Panc1 (cell line): ENCODE measurements around the gene ELMO1. TPM values are rescaled to one million over a fixed set of nuclear protein-coding genes. Genes with fewer than 3 reads are reported as not detected.

Experiments
- ATAC-seq: fragments of 200-7000 bp; cut with Tn5 transposase; 2 replicates; pipeline ENCODE4 v1.9.1; 2020; ENCODE audit warnings: mild to moderate bottlenecking, moderate library complexity
- BruUV-seq: library from RNA; stranded (reverse); fragments of 400-500 nt; replicated peaks from 2 replicates; lab custom pipeline; 2021; lab: Mats Ljungman, UMichigan
- CTCF ChIA-PET: fragments of 300-600 bp; sonication (Branson Sonifier 250); formaldehyde crosslinking; loops from one replicate; lab custom pipeline; 2022; ENCODE audit warnings: antibody characterized with exemption; lab: Charles Lee
- POLR2A ChIA-PET: fragments of 300-600 bp; sonication (Branson Sonifier 250); formaldehyde crosslinking; loops from one replicate; lab custom pipeline; 2022; ENCODE audit warnings: antibody characterized with exemption; lab: Charles Lee
- DNase-seq: peaks from one replicate; pipeline ENCODE4 v3.0.0-alpha.2; 2010; ENCODE audit warnings: low read depth, low spot score
- H3K27ac ChIP-seq: 2 replicates; pipeline ENCODE4 v1.5.1; 2011; ENCODE audit warnings: mild to moderate bottlenecking, low read length, inconsistent platforms
- H3K27me3 ChIP-seq: fragments of 200-500 bp; sonication (Bioruptor generic); 2 replicates; pipeline ENCODE4 v1.6.0; 2014; ENCODE audit warnings: low read length, inconsistent platforms; ENCODE audit not compliant: control insufficient read depth, insufficient read depth
- H3K36me3 ChIP-seq: fragments of 200-500 bp; sonication (Bioruptor generic); 2 replicates; pipeline ENCODE4 v1.5.1; 2014; ENCODE audit warnings: inconsistent platforms, mild to moderate bottlenecking, low read length, moderate library complexity; ENCODE audit not compliant: control insufficient read depth, insufficient read depth
- H3K4me1 ChIP-seq: 2 replicates; pipeline ENCODE4 v1.5.1; 2011; ENCODE audit warnings: inconsistent platforms, mild to moderate bottlenecking, low read length, moderate library complexity; ENCODE audit not compliant: control insufficient read depth, insufficient read depth
- H3K4me3 ChIP-seq, 2 experiments: 2 replicates each; pipeline ENCODE4 v1.5.1; 2011 to 2012; ENCODE audit warnings: low read depth in 2 of 2, low read length in 2 of 2, mild to moderate bottlenecking in 2 of 2, inconsistent platforms in 1 of 2, moderate library complexity in 1 of 2
- H3K9me3 ChIP-seq: fragments of 200-500 bp; sonication (Bioruptor generic); 2 replicates; pipeline ENCODE4 v1.5.1; 2014; ENCODE audit warnings: low read depth, mild to moderate bottlenecking, inconsistent platforms, low read length, moderate library complexity; ENCODE audit not compliant: control insufficient read depth, insufficient read depth
- POLR2AphosphoS5 ChIP-seq: IDR thresholded peaks from 2 replicates; pipeline ENCODE4 v1.6.1; 2012; ENCODE audit warnings: mild to moderate bottlenecking, low read depth, low read length, moderate library complexity
- REST ChIP-seq, 2 experiments: IDR thresholded peaks; 2 replicates each; pipeline ENCODE4 v1.6.1; 2011 to 2012; ENCODE audit warnings: low read depth in 2 of 2, control low read depth in 1 of 2, low read length in 1 of 2, mild to moderate bottlenecking in 1 of 2, moderate library complexity in 1 of 2; ENCODE audit not compliant: insufficient read depth in 1 of 2
- SIN3A ChIP-seq: IDR thresholded peaks from 2 replicates; pipeline ENCODE4 v1.6.1; 2012; ENCODE audit warnings: low read depth, mild to moderate bottlenecking, low read length, moderate library complexity, borderline replicate concordance; ENCODE audit not compliant: insufficient read depth
- TCF7L2 ChIP-seq: IDR thresholded peaks from 2 replicates; pipeline ENCODE4 v1.6.1; 2011; ENCODE audit warnings: mild to moderate bottlenecking, low read depth, low read length, inconsistent platforms
- in situ Hi-C: cut with HindIII; loops from 2 replicates; pipeline ENCODE4 v1.10.0; 2016; ENCODE audit warnings: low sequenced_read_pairs, low pct_unique_long_range_greater_than_20kb
- intact Hi-C: fragments of 100-400 bp; cut with micrococcal nuclease; formaldehyde crosslinking; loops from one replicate; pipeline ENCODE4 v1.10.0; 2022; ENCODE audit not compliant: unreplicated experiment
- total RNA-seq: library from RNA; stranded (reverse); gene quantifications from one replicate; pipeline ENCODE4 v1.2.1, GENCODE V29; 2021; ENCODE audit not compliant: unreplicated experiment
- TF ChIP-seq, protein P1 (sequence below): fragments of 450-650 bp; IDR thresholded peaks from 2 replicates; pipeline ENCODE4 v1.5.1; 2017; ENCODE audit warnings: mild to moderate bottlenecking

ELMO1 gene
- total RNA-seq, 1 experiment from 2014 or later = 0.80 TPM

DNA sequence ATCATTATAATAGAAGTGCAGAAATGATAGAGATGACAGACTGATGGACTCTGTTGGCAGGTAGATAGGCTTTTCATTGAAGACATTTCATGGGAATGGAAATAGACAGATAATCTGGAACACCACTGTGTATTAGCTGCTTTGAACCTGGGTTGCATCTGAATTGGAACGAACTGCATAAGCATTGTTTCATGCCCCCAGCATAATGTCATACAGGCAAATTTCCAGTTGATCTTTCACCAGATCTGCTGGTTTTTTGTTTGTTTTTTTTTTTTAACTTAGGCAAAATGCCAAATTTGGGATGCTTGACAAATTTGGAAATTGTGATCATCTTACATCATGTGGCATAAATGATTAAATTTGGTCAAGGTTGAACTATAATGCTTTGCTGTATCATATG, 552.2 kb downstream of the ELMO1 start:
- no peak overlapping the region for H3K27ac ChIP-seq
- no peaks in the 10 kb centered on the region for H3K27me3 ChIP-seq
- H3K36me3 ChIP-seq = no peaks in the 10 kb centered on the region
- H3K4me3 ChIP-seq = no peak overlapping the region
- no peaks in the 10 kb centered on the region for H3K9me3 ChIP-seq
- POLR2A ChIA-PET = no interaction called here
- intact Hi-C loops (no loop called here), in situ Hi-C loops (no loop called here)
- ATAC-seq (no peak), DNase-seq (no peak)
- CTCF ChIA-PET = interaction anchor here (0.6 kb wide), 1 partner anchor 264 kb away, joined by 3 read pairs; no protein-coding TSS in a partner anchor
- TF ChIP-seq REST (IDR thresholded peaks at IDR 0.05; ENCODE audit: insufficient read depth in 1 of 2, low read depth in 2 of 2, low read length in 1 of 2) (no peak), POLR2AphosphoS5 (no peak), SIN3A (no peak), TCF7L2 (no peak)
- TF ChIP-seq, protein P1, sequence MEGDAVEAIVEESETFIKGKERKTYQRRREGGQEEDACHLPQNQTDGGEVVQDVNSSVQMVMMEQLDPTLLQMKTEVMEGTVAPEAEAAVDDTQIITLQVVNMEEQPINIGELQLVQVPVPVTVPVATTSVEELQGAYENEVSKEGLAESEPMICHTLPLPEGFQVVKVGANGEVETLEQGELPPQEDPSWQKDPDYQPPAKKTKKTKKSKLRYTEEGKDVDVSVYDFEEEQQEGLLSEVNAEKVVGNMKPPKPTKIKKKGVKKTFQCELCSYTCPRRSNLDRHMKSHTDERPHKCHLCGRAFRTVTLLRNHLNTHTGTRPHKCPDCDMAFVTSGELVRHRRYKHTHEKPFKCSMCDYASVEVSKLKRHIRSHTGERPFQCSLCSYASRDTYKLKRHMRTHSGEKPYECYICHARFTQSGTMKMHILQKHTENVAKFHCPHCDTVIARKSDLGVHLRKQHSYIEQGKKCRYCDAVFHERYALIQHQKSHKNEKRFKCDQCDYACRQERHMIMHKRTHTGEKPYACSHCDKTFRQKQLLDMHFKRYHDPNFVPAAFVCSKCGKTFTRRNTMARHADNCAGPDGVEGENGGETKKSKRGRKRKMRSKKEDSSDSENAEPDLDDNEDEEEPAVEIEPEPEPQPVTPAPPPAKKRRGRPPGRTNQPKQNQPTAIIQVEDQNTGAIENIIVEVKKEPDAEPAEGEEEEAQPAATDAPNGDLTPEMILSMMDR = no peak
- no TSS peak for BruUV-seq
- H3K4me1 ChIP-seq = no peaks in the 10 kb centered on the region

DNA sequence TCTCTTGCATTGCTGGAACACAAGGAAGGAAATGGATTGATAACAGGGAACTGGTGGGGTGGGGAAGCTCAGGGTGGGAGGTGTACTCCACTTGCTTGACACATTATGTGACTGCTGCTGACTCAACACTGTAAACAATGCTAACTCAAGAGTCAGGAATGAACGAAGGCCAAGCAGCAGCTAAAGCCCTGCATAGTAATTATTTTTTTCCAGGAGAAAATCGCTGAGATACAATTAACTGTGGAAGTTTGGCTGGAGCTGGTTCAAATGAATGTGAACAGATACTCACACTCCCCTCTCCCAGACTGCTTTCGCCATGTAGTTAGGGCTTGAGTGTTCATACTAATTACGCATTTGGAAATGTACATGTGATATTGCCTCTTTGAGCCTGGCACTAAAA, 553.5 kb downstream of the ELMO1 start:
- H3K27ac ChIP-seq = no peak overlapping the region

More for the DNA sequence above, 553.5 kb downstream of the ELMO1 start:
- no peak for DNase-seq
- ChIA-PET POLR2A (no interaction called here), CTCF (no interaction called here)
- intact Hi-C loops (no loop called here), in situ Hi-C loops (no loop called here)
- no peaks in the 10 kb centered on the region for H3K9me3 ChIP-seq
- BruUV-seq = no TSS peak
- H3K4me1 ChIP-seq = no peaks in the 10 kb centered on the region
- H3K4me3 ChIP-seq = no peak overlapping the region
- TF ChIP-seq REST (IDR thresholded peaks at IDR 0.05; ENCODE audit: insufficient read depth in 1 of 2, low read depth in 2 of 2, low read length in 1 of 2) = no peak
- TF ChIP-seq TCF7L2 = no peak
- TF ChIP-seq POLR2AphosphoS5 = no peak
- no peak for TF ChIP-seq SIN3A
- TF ChIP-seq, protein P1 = no peak
- H3K27me3 ChIP-seq = no peaks in the 10 kb centered on the region
- H3K36me3 ChIP-seq = no peaks in the 10 kb centered on the region
- no peak for ATAC-seq
